IMR-90 (cell line): ENCODE results near the gene SLC25A26.

Source experiments
- BHLHE40 ChIP-seq: fragments of 150-350 bp; IDR thresholded peaks from 2 replicates; pipeline ENCODE4 v1.6.1; 2016; ENCODE audit warnings: mild to moderate bottlenecking, low read depth, low read length
- CTCF ChIP-seq: conservative IDR thresholded peaks from 2 replicates; pipeline ENCODE4 v1.5.1; 2012; ENCODE audit warnings: mild to moderate bottlenecking, low read depth, low read length, improper control_type of control experiment
- POLR2A ChIP-seq: IDR thresholded peaks from 2 replicates; pipeline ENCODE4 v1.6.1; 2012; ENCODE audit warnings: mild to moderate bottlenecking, low read depth, low read length
- RAD21 ChIP-seq: IDR thresholded peaks from 2 replicates; pipeline ENCODE4 v1.6.1; 2012; ENCODE audit warnings: low read length, improper control_type of control experiment
- SMC3 ChIP-seq: fragments of 150-350 bp; IDR thresholded peaks from 2 replicates; pipeline ENCODE4 v1.6.1; 2016; ENCODE audit warnings: low read depth, mild to moderate bottlenecking, antibody characterized with exemption, low read length, moderate library complexity

- no peak for TF ChIP-seq CTCF
- TF ChIP-seq POLR2A: no peak
- TF ChIP-seq BHLHE40: no peak
- TF ChIP-seq SMC3: no peak
- no peak for TF ChIP-seq RAD21
These were observed 47.1 kb downstream of the SLC25A26 start for GRCh38 chr3:66267906-66268305.
